Measurements from ENCODE around the gene MAP6. TPM values are rescaled to one million over a fixed set of nuclear protein-coding genes. Genes with fewer than 3 reads are reported as not detected.

The MAP6 gene
- total and polyA plus RNA-seq, 9 of the 15 experiments (the other 6 are each of a cell fraction or from before 2014, with no cell fraction given), result not detected

DNA sequence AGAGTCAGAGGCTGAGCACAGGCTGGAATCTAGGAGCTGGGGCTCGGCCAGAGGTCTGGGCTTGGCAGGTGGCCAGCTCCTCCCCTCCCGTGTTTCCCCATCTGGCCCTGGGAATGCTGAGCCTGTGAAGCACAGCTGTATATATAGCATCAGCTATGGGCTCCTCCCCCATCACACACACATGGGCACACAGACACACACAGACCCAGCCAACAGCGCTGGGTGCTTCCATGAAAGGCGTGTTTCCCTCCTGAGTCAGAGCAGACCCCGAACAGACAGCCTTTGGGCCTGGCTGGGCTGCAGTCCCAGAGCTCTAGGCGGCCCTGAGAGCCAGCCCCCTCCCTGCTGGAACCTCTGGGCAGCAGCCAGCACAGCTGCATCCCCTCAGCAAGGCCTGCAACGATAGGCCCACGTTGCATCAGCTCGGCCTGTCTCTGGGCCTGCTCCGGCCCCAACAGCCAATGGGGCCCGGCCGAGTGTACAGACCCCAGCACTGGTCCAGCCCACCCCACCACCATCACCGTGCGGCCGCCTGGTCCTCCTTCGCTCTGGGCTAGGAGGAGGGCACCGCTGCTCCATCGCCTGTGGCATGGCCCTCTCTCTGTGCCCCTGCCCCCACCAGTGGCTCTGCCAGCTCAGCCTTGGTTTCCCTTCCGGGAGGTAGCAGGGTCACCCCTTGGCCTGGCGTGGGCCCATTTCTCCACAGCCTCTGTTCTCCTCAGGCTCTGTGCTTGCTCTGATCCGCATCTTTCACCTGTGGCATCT is 114.4 kb downstream of the MAP6 start (continued):
- TF ChIP-seq, protein P1, sequence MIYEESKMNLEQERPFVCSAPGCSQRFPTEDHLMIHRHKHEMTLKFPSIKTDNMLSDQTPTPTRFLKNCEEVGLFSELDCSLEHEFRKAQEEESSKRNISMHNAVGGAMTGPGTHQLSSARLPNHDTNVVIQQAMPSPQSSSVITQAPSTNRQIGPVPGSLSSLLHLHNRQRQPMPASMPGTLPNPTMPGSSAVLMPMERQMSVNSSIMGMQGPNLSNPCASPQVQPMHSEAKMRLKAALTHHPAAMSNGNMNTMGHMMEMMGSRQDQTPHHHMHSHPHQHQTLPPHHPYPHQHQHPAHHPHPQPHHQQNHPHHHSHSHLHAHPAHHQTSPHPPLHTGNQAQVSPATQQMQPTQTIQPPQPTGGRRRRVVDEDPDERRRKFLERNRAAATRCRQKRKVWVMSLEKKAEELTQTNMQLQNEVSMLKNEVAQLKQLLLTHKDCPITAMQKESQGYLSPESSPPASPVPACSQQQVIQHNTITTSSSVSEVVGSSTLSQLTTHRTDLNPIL (CRISPR knock-in tag; IDR thresholded peaks at IDR 0.05), result no peak
- TF ChIP-seq POLR2AphosphoS2 (IDR thresholded peaks at IDR 0.05; ENCODE audit: low read length) (no peak), DMBX1 (CRISPR knock-in tag; IDR thresholded peaks at IDR 0.05; ENCODE audit: borderline replicate concordance) (peak; percentile 79), RBM25 (IDR thresholded peaks at IDR 0.05; ENCODE audit: low read depth, low read length, severe bottlenecking) (no peak), SOX6 (IDR thresholded peaks at IDR 0.05) (no peak; the same call in 1 of the 2 replicates), TEAD4 (IDR thresholded peaks at IDR 0.05; ENCODE audit: low read length) (no peak), TEAD4 (CRISPR knock-in tag; IDR thresholded peaks at IDR 0.05; ENCODE audit: borderline replicate concordance) (no peak), EP400 (IDR thresholded peaks at IDR 0.05) (peak; percentile 94), NCOA4 (IDR thresholded peaks at IDR 0.05; ENCODE audit: partially characterized antibody) (no peak), ZNF41 (CRISPR knock-in tag; conservative IDR thresholded peaks at IDR 0.05) (no peak)
- TF ChIP-seq, protein P2, sequence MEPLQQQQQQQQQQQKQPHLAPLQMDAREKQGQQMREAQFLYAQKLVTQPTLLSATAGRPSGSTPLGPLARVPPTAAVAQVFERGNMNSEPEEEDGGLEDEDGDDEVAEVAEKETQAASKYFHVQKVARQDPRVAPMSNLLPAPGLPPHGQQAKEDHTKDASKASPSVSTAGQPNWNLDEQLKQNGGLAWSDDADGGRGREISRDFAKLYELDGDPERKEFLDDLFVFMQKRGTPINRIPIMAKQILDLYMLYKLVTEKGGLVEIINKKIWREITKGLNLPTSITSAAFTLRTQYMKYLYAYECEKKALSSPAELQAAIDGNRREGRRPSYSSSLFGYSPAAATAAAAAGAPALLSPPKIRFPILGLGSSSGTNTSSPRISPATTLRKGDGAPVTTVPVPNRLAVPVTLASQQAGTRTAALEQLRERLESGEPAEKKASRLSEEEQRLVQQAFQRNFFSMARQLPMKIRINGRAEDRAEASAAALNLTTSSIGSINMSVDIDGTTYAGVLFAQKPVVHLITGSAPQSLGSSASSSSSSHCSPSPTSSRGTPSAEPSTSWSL (CRISPR knock-in tag; IDR thresholded peaks at IDR 0.05; ENCODE audit: borderline replicate concordance), result no peak
- TF ChIP-seq, protein P3, sequence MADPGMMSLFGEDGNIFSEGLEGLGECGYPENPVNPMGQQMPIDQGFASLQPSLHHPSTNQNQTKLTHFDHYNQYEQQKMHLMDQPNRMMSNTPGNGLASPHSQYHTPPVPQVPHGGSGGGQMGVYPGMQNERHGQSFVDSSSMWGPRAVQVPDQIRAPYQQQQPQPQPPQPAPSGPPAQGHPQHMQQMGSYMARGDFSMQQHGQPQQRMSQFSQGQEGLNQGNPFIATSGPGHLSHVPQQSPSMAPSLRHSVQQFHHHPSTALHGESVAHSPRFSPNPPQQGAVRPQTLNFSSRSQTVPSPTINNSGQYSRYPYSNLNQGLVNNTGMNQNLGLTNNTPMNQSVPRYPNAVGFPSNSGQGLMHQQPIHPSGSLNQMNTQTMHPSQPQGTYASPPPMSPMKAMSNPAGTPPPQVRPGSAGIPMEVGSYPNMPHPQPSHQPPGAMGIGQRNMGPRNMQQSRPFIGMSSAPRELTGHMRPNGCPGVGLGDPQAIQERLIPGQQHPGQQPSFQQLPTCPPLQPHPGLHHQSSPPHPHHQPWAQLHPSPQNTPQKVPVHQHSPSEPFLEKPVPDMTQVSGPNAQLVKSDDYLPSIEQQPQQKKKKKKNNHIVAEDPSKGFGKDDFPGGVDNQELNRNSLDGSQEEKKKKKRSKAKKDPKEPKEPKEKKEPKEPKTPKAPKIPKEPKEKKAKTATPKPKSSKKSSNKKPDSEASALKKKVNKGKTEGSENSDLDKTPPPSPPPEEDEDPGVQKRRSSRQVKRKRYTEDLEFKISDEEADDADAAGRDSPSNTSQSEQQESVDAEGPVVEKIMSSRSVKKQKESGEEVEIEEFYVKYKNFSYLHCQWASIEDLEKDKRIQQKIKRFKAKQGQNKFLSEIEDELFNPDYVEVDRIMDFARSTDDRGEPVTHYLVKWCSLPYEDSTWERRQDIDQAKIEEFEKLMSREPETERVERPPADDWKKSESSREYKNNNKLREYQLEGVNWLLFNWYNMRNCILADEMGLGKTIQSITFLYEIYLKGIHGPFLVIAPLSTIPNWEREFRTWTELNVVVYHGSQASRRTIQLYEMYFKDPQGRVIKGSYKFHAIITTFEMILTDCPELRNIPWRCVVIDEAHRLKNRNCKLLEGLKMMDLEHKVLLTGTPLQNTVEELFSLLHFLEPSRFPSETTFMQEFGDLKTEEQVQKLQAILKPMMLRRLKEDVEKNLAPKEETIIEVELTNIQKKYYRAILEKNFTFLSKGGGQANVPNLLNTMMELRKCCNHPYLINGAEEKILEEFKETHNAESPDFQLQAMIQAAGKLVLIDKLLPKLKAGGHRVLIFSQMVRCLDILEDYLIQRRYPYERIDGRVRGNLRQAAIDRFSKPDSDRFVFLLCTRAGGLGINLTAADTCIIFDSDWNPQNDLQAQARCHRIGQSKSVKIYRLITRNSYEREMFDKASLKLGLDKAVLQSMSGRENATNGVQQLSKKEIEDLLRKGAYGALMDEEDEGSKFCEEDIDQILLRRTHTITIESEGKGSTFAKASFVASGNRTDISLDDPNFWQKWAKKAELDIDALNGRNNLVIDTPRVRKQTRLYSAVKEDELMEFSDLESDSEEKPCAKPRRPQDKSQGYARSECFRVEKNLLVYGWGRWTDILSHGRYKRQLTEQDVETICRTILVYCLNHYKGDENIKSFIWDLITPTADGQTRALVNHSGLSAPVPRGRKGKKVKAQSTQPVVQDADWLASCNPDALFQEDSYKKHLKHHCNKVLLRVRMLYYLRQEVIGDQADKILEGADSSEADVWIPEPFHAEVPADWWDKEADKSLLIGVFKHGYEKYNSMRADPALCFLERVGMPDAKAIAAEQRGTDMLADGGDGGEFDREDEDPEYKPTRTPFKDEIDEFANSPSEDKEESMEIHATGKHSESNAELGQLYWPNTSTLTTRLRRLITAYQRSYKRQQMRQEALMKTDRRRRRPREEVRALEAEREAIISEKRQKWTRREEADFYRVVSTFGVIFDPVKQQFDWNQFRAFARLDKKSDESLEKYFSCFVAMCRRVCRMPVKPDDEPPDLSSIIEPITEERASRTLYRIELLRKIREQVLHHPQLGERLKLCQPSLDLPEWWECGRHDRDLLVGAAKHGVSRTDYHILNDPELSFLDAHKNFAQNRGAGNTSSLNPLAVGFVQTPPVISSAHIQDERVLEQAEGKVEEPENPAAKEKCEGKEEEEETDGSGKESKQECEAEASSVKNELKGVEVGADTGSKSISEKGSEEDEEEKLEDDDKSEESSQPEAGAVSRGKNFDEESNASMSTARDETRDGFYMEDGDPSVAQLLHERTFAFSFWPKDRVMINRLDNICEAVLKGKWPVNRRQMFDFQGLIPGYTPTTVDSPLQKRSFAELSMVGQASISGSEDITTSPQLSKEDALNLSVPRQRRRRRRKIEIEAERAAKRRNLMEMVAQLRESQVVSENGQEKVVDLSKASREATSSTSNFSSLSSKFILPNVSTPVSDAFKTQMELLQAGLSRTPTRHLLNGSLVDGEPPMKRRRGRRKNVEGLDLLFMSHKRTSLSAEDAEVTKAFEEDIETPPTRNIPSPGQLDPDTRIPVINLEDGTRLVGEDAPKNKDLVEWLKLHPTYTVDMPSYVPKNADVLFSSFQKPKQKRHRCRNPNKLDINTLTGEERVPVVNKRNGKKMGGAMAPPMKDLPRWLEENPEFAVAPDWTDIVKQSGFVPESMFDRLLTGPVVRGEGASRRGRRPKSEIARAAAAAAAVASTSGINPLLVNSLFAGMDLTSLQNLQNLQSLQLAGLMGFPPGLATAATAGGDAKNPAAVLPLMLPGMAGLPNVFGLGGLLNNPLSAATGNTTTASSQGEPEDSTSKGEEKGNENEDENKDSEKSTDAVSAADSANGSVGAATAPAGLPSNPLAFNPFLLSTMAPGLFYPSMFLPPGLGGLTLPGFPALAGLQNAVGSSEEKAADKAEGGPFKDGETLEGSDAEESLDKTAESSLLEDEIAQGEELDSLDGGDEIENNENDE (IDR thresholded peaks at IDR 0.05; ENCODE audit: low read depth, low read length), result no peak

Data from K562 (cell line).